PC-3 (cell line): ENCODE measurements around the gene XPR1.

ENCODE experiments used
- EZH2 ChIP-seq: fragments of 300-600 bp; sonication (generic); IDR thresholded peaks from one replicate; pipeline ENCODE4 v1.6.1; 2017; ENCODE audit warnings: antibody characterized with exemption, mild to moderate bottlenecking, low read length; ENCODE audit not compliant: unreplicated experiment
- TF ChIP-seq, protein P1 (sequence below): fragments of 300-600 bp; sonication (generic); conservative IDR thresholded peaks from 2 replicates; pipeline ENCODE4 v1.5.1; 2017; ENCODE audit warnings: antibody characterized with exemption, low read depth, mild to moderate bottlenecking, low read length

DNA sequence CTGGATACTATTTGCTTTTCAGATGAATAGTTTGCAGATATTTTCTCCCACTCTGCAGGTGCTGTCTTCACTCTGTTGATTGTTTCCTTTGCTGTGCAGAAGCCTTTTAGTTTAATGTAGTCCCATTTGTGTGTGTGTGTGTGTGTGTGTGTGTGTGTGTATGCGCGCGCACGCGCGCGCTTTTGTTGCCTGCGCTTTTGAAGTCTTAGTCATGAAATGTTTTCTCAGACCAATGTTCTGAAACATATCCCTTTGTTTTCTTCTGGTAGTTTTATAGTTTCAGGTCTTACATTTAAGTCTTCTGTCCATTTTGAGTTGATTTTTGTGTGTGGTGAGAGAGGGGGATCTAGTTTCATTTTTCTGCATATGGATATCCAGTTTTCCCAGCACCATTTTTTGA is 63.5 kb downstream of the XPR1 start:
- no peak for TF ChIP-seq EZH2
- TF ChIP-seq, protein P1, sequence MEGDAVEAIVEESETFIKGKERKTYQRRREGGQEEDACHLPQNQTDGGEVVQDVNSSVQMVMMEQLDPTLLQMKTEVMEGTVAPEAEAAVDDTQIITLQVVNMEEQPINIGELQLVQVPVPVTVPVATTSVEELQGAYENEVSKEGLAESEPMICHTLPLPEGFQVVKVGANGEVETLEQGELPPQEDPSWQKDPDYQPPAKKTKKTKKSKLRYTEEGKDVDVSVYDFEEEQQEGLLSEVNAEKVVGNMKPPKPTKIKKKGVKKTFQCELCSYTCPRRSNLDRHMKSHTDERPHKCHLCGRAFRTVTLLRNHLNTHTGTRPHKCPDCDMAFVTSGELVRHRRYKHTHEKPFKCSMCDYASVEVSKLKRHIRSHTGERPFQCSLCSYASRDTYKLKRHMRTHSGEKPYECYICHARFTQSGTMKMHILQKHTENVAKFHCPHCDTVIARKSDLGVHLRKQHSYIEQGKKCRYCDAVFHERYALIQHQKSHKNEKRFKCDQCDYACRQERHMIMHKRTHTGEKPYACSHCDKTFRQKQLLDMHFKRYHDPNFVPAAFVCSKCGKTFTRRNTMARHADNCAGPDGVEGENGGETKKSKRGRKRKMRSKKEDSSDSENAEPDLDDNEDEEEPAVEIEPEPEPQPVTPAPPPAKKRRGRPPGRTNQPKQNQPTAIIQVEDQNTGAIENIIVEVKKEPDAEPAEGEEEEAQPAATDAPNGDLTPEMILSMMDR, result no peak
